K562 (cell line): ENCODE measurements around the gene TCAF1. TPM values are rescaled to one million over a fixed set of nuclear protein-coding genes. Genes with fewer than 3 reads are reported as not detected.

Experiments
- CSDE1 ChIP-seq, 2 experiments: fragments of 450-650 bp; IDR thresholded peaks; 2 replicates each; pipeline ENCODE4 v1.6.1; 2016; ENCODE audit warnings: mild to moderate bottlenecking in 1 of 2
- FOSL1 ChIP-seq: fragments of 200-800 bp; sonication (Bioruptor generic); conservative IDR thresholded peaks from 2 replicates; pipeline ENCODE4 v1.6.1; 2016; ENCODE audit warnings: missing genetic modification characterization, missing compliant biosample characterization
- GTF2F1 ChIP-seq: IDR thresholded peaks from 2 replicates; pipeline ENCODE4 v1.6.1; 2011; ENCODE audit warnings: low read depth, low read length, improper control_type of control experiment
- HDAC3 ChIP-seq: fragments of 450-650 bp; IDR thresholded peaks from 2 replicates; pipeline ENCODE4 v1.6.1; 2018; ENCODE audit warnings: borderline replicate concordance, mild to moderate bottlenecking, moderate library complexity; ENCODE audit not compliant: partially characterized antibody
- LARP7 ChIP-seq: fragments of 450-650 bp; IDR thresholded peaks from 2 replicates; pipeline ENCODE4 v1.6.1; 2016
- NBN ChIP-seq: fragments of 450-650 bp; IDR thresholded peaks from 2 replicates; pipeline ENCODE4 v1.6.1; 2016; ENCODE audit warnings: low read depth, mild to moderate bottlenecking
- PHB2 ChIP-seq: fragments of 450-650 bp; IDR thresholded peaks from 2 replicates; pipeline ENCODE4 v1.6.1; 2017; ENCODE audit warnings: low read depth
- POLR2G ChIP-seq: fragments of 200-400 bp; formaldehyde crosslinking; IDR thresholded peaks from 2 replicates; pipeline ENCODE4 v1.6.1; 2017; ENCODE audit warnings: low read depth, mild to moderate bottlenecking, antibody characterized with exemption, low read length, moderate library complexity
- PURB ChIP-seq: sonication (generic); formaldehyde crosslinking; IDR thresholded peaks from 2 replicates; pipeline ENCODE4 v1.9.0; 2021; ENCODE audit warnings: low read depth, mild to moderate bottlenecking, missing genetic modification reagents
- RFX5 ChIP-seq: IDR thresholded peaks from 2 replicates; pipeline ENCODE4 v1.6.1; 2011; ENCODE audit warnings: low read depth, mild to moderate bottlenecking, improper control_type of control experiment, low read length
- SETDB1 ChIP-seq: IDR thresholded peaks from one replicate; pipeline ENCODE4 v1.6.1; 2012; ENCODE audit warnings: low read length, control low read depth, inconsistent platforms
- ZFX ChIP-seq: sonication (generic); formaldehyde crosslinking; IDR thresholded peaks from 2 replicates; pipeline ENCODE4 v1.8.0; 2022; ENCODE audit warnings: mild to moderate bottlenecking, missing genetic modification reagents, moderate library complexity
- ZNF253 ChIP-seq: fragments of 250-450 bp; sonication (Bioruptor Pico); conservative IDR thresholded peaks from 2 replicates; pipeline ENCODE4 v1.6.1; 2021; ENCODE audit warnings: mild to moderate bottlenecking
- polyA plus RNA-seq, 8 experiments: library from polyadenylated mRNA; depleted of rRNA in 4 of 8; stranded (reverse) in 5 of 8; unstranded in 3 of 8; fragments of >200 nt; fragmentation: Nextera tagmentation in 2 of 8; fragmentation: Illumina TruSeq in 1 of 8; extraction: Ambion mirVana in 2 of 8; extraction: Trizol in 1 of 8; gene quantifications; 2 replicates each; pipeline versions ENCODE4 v1.2.1 to v1.2.3, GENCODE V29; 2011 to 2014; ENCODE audit warnings: inconsistent platforms in 1 of 8, missing spikeins in 1 of 8
- total RNA-seq, 7 experiments: library from RNA; depleted of rRNA in 6 of 7; stranded (reverse); fragments of >200 nt in 6 of 7; fragmentation: Illumina TruSeq in 2 of 7; extraction: Trizol in 2 of 7; gene quantifications; 2 replicates each; pipeline versions ENCODE4 v1.2.1 to v1.2.3, GENCODE V29; 2011 to 2021; ENCODE audit warnings: low replicate concordance in 1 of 7
- TF ChIP-seq, protein P1 (sequence below): fragments of 450-650 bp; IDR thresholded peaks from 2 replicates; pipeline ENCODE4 v1.6.1; 2016
- TF ChIP-seq, protein P2 (sequence below): fragments of 200-800 bp; sonication (Bioruptor generic); IDR thresholded peaks from 2 replicates; pipeline ENCODE4 v1.6.1; 2017; ENCODE audit warnings: missing genetic modification characterization, missing compliant biosample characterization
- TF ChIP-seq, protein P3 (sequence below): fragments of 250-450 bp; sonication (Bioruptor Pico); IDR thresholded peaks from 2 replicates; pipeline ENCODE4 v1.8.0; 2022; ENCODE audit warnings: inconsistent platforms
- TF ChIP-seq, protein P4 (sequence below): fragments of 450-650 bp; formaldehyde crosslinking; IDR thresholded peaks from 2 replicates; pipeline ENCODE4 v1.4.0; 2020; ENCODE audit warnings: mild to moderate bottlenecking, moderate library complexity
- TF ChIP-seq, protein P5 (sequence below): fragments of 150-350 bp; conservative IDR thresholded peaks from 2 replicates; pipeline ENCODE4 v1.6.1; 2014; ENCODE audit warnings: low read length

Gene TCAF1
- total and polyA plus RNA-seq, 9 of the 15 experiments (the other 6 are each of a cell fraction or from before 2014, with no cell fraction given), result 6.2 to 52.2 (median 24.4) TPM

DNA sequence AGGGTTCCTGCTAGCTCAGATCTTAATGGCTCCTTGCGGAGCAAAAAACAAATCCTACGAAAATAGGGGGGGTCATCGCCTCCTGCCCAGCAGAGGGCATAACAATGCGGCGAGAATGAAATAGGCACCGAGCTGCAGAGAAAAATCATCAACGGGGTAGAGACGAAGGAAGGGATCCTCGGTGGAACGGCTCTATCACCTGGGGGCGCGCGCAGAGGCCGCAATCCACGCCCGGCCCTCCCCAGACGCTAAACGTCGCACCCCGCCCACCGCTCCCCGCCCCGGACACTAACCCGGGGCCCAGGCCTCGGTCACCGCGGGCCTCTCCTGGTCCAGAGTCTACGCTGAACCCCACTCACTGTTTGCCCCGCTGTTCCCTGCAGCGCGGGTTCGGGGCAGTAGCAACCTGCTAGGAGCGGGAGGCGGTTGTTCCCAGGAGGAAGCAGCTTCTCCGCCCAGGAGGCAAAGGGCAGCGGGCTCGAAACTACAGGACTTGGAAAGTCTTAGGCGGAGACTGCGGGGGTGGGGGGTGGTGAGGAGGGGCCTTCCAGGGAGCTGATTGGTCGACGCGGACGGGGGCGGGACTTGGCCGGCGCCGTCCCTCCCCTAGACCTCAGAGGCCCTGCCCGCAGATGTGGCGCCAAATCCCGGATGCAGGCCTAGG, at the start of gene TCAF1 (continued):
- TF ChIP-seq, protein P1, sequence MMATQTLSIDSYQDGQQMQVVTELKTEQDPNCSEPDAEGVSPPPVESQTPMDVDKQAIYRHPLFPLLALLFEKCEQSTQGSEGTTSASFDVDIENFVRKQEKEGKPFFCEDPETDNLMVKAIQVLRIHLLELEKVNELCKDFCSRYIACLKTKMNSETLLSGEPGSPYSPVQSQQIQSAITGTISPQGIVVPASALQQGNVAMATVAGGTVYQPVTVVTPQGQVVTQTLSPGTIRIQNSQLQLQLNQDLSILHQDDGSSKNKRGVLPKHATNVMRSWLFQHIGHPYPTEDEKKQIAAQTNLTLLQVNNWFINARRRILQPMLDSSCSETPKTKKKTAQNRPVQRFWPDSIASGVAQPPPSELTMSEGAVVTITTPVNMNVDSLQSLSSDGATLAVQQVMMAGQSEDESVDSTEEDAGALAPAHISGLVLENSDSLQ, result no peak; the same call in 1 of the 2 replicates
- TF ChIP-seq, protein P2, sequence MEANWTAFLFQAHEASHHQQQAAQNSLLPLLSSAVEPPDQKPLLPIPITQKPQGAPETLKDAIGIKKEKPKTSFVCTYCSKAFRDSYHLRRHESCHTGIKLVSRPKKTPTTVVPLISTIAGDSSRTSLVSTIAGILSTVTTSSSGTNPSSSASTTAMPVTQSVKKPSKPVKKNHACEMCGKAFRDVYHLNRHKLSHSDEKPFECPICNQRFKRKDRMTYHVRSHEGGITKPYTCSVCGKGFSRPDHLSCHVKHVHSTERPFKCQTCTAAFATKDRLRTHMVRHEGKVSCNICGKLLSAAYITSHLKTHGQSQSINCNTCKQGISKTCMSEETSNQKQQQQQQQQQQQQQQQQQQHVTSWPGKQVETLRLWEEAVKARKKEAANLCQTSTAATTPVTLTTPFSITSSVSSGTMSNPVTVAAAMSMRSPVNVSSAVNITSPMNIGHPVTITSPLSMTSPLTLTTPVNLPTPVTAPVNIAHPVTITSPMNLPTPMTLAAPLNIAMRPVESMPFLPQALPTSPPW (CRISPR knock-in tag), result peak; percentile 98
- TF ChIP-seq SETDB1 (no peak), HDAC3 (no peak), NBN (peak; percentile 97; the same call in 1 of the 2 replicates), PHB2 (no peak), POLR2G (peak; percentile 94), ZFX (peak; percentile 100), ZNF253 (CRISPR knock-in tag) (no peak), LARP7 (no peak), GTF2F1 (no peak), PURB (CRISPR knock-in tag) (peak; percentile 73; the same call in 1 of the 2 replicates), FOSL1 (tag) (no peak), CSDE1 (IDR thresholded peaks at IDR 0.05) (no peak; a peak in 1 of 4 replicates), RFX5 (no peak)
- TF ChIP-seq, protein P3, sequence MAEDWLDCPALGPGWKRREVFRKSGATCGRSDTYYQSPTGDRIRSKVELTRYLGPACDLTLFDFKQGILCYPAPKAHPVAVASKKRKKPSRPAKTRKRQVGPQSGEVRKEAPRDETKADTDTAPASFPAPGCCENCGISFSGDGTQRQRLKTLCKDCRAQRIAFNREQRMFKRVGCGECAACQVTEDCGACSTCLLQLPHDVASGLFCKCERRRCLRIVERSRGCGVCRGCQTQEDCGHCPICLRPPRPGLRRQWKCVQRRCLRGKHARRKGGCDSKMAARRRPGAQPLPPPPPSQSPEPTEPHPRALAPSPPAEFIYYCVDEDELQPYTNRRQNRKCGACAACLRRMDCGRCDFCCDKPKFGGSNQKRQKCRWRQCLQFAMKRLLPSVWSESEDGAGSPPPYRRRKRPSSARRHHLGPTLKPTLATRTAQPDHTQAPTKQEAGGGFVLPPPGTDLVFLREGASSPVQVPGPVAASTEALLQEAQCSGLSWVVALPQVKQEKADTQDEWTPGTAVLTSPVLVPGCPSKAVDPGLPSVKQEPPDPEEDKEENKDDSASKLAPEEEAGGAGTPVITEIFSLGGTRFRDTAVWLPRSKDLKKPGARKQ, result no peak
- TF ChIP-seq, protein P4, sequence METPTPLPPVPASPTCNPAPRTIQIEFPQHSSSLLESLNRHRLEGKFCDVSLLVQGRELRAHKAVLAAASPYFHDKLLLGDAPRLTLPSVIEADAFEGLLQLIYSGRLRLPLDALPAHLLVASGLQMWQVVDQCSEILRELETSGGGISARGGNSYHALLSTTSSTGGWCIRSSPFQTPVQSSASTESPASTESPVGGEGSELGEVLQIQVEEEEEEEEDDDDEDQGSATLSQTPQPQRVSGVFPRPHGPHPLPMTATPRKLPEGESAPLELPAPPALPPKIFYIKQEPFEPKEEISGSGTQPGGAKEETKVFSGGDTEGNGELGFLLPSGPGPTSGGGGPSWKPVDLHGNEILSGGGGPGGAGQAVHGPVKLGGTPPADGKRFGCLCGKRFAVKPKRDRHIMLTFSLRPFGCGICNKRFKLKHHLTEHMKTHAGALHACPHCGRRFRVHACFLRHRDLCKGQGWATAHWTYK (CRISPR knock-in tag), result peak; percentile 84
- TF ChIP-seq, protein P5, sequence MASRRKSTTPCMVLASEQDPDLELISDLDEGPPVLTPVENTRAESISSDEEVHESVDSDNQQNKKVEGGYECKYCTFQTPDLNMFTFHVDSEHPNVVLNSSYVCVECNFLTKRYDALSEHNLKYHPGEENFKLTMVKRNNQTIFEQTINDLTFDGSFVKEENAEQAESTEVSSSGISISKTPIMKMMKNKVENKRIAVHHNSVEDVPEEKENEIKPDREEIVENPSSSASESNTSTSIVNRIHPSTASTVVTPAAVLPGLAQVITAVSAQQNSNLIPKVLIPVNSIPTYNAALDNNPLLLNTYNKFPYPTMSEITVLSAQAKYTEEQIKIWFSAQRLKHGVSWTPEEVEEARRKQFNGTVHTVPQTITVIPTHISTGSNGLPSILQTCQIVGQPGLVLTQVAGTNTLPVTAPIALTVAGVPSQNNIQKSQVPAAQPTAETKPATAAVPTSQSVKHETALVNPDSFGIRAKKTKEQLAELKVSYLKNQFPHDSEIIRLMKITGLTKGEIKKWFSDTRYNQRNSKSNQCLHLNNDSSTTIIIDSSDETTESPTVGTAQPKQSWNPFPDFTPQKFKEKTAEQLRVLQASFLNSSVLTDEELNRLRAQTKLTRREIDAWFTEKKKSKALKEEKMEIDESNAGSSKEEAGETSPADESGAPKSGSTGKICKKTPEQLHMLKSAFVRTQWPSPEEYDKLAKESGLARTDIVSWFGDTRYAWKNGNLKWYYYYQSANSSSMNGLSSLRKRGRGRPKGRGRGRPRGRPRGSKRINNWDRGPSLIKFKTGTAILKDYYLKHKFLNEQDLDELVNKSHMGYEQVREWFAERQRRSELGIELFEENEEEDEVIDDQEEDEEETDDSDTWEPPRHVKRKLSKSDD, result no peak
